ENCODE measurements around the gene EYA2.

The EYA2 gene

GRCh38 chr20:47003223-47003622 is 108.6 kb downstream of the EYA2 start:
- Histone ChIP-seq H4K8ac (ENCODE audit: low read depth, low read length) (no peak overlapping the region), H3K36me3 (replicated peaks in 1 of 2; ENCODE audit: control insufficient read depth in 2 of 2, insufficient read depth in 2 of 2, low read length in 2 of 2) (no peaks in the 10 kb centered on the region), H3K4me1 (ENCODE audit: control insufficient read depth in 2 of 2, insufficient read depth in 1 of 2, low read depth in 1 of 2, low read length in 2 of 2) (peaks cover 0 to 7% of the 10 kb centered on the region in 2 donors), H4K91ac (ENCODE audit: low read depth, low read length, poor library complexity) (no peak overlapping the region), H3K27ac (replicated peaks; ENCODE audit: low read length) (no peak overlapping the region), H3K4me2 (ENCODE audit: insufficient read depth, low read length, poor library complexity, severe bottlenecking) (no peak overlapping the region), H3K27me3 (ENCODE audit: control insufficient read depth in 3 of 3, insufficient read depth in 3 of 3, low read depth in 1 of 3, low read length in 3 of 3) (peaks cover 0 to 2% (median 0%) of the 10 kb centered on the region in 3 experiments), H2AK5ac (ENCODE audit: low read depth, low read length) (no peak overlapping the region), H3K4ac (ENCODE audit: low read length) (no peak overlapping the region), H3K18ac (ENCODE audit: low read length) (no peak overlapping the region), H2BK120ac (ENCODE audit: low read depth, low read length) (no peak overlapping the region), H3K4me3 (ENCODE audit: low read length in 2 of 2) (no peak overlapping the region), H3K9ac (ENCODE audit: low read depth, low read length, poor library complexity) (no peak overlapping the region), H3K9me3 (replicated peaks in 1 of 2; ENCODE audit: control insufficient read depth in 2 of 2, insufficient read depth in 1 of 2, low read depth in 1 of 2, low read length in 2 of 2) (no peaks in the 10 kb centered on the region), H3K14ac (ENCODE audit: low read length) (no peak overlapping the region), H2BK5ac (ENCODE audit: low read length) (no peak overlapping the region), H3K23ac (ENCODE audit: low read depth, low read length, poor library complexity) (no peak overlapping the region), H2BK12ac (ENCODE audit: low read length) (no peak overlapping the region), H3K79me1 (ENCODE audit: low read depth, low read length) (no peaks in the 10 kb centered on the region), H2AFZ (ENCODE audit: low read length) (no peak overlapping the region), H2BK15ac (ENCODE audit: low read length) (no peak overlapping the region)
- no peak for DNase-seq (ENCODE audit: low spot score)
- no CpG with 5 or more reads among the region's 6 CpGs for WGBS, 2 donors (ENCODE audit: extremely low coverage in 2 of 2, insufficient read length in 2 of 2, insufficient replicate concordance in 1 of 2)

DNA sequence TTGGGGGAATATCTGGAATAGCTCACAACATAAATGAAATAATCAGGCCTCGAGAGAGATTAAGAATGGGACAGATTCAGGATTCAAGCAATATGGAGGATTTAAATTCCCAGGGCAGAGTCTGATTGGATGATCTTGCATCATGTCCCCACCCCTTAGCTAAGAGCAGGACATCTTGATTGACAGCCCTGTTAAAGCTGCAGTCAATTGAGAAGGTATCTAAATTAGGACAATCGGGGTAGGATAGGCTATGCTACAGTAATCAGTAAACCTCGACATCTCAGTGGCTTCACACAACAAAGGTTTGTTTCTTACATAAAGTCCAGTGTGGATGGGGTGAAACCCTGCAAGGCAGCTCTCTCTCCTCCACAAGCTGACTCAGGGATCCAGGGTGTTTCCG is 109.5 kb downstream of the EYA2 start:
- Histone ChIP-seq H3K36me3 (replicated peaks in 1 of 2; ENCODE audit: control insufficient read depth in 2 of 2, insufficient read depth in 2 of 2, low read length in 2 of 2) (no peaks in the 10 kb centered on the region), H3K27ac (replicated peaks; ENCODE audit: low read length) (no peak overlapping the region), H3K27me3 (ENCODE audit: control insufficient read depth in 3 of 3, insufficient read depth in 3 of 3, low read depth in 1 of 3, low read length in 3 of 3) (no peaks in the 10 kb centered on the region), H2BK12ac (ENCODE audit: low read length) (no peak overlapping the region), H3K4me2 (ENCODE audit: insufficient read depth, low read length, poor library complexity, severe bottlenecking) (no peak overlapping the region), H3K9me3 (replicated peaks in 1 of 2; ENCODE audit: control insufficient read depth in 2 of 2, insufficient read depth in 1 of 2, low read depth in 1 of 2, low read length in 2 of 2) (no peaks in the 10 kb centered on the region), H3K9ac (ENCODE audit: low read depth, low read length, poor library complexity) (no peak overlapping the region), H2AFZ (ENCODE audit: low read length) (no peak overlapping the region), H2BK120ac (ENCODE audit: low read depth, low read length) (no peak overlapping the region), H3K4me1 (ENCODE audit: control insufficient read depth in 2 of 2, insufficient read depth in 1 of 2, low read depth in 1 of 2, low read length in 2 of 2) (peaks cover 0 to under 1% of the 10 kb centered on the region in 2 donors), H3K79me1 (ENCODE audit: low read depth, low read length) (no peaks in the 10 kb centered on the region), H2BK5ac (ENCODE audit: low read length) (no peak overlapping the region), H3K23ac (ENCODE audit: low read depth, low read length, poor library complexity) (no peak overlapping the region), H4K91ac (ENCODE audit: low read depth, low read length, poor library complexity) (no peak overlapping the region), H3K4me3 (ENCODE audit: low read length in 2 of 2) (no peak overlapping the region), H4K8ac (ENCODE audit: low read depth, low read length) (no peak overlapping the region), H3K18ac (ENCODE audit: low read length) (no peak overlapping the region), H2BK15ac (ENCODE audit: low read length) (no peak overlapping the region), H2AK5ac (ENCODE audit: low read depth, low read length) (no peak overlapping the region), H3K14ac (ENCODE audit: low read length) (no peak overlapping the region), H3K4ac (ENCODE audit: low read length) (no peak overlapping the region)
- WGBS, 2 donors (ENCODE audit: extremely low coverage in 2 of 2, insufficient read length in 2 of 2, insufficient replicate concordance in 1 of 2) = no CpG with 5 or more reads among the region's 4 CpGs
- no peak for DNase-seq (ENCODE audit: low spot score)

- Histone ChIP-seq H2BK120ac (ENCODE audit: low read depth, low read length) (no peak overlapping the region), H3K4me2 (ENCODE audit: insufficient read depth, low read length, poor library complexity, severe bottlenecking) (no peak overlapping the region), H3K4me1 (ENCODE audit: control insufficient read depth in 2 of 2, insufficient read depth in 1 of 2, low read depth in 1 of 2, low read length in 2 of 2) (no peaks in the 10 kb centered on the region), H3K23ac (ENCODE audit: low read depth, low read length, poor library complexity) (no peak overlapping the region), H2BK12ac (ENCODE audit: low read length) (no peak overlapping the region), H2AK5ac (ENCODE audit: low read depth, low read length) (no peak overlapping the region), H3K79me1 (ENCODE audit: low read depth, low read length) (no peaks in the 10 kb centered on the region), H3K9me3 (replicated peaks in 1 of 2; ENCODE audit: control insufficient read depth in 2 of 2, insufficient read depth in 1 of 2, low read depth in 1 of 2, low read length in 2 of 2) (no peaks in the 10 kb centered on the region), H2BK15ac (ENCODE audit: low read length) (no peak overlapping the region), H3K18ac (ENCODE audit: low read length) (no peak overlapping the region), H2BK5ac (ENCODE audit: low read length) (no peak overlapping the region), H3K14ac (ENCODE audit: low read length) (no peak overlapping the region), H3K36me3 (replicated peaks in 1 of 2; ENCODE audit: control insufficient read depth in 2 of 2, insufficient read depth in 2 of 2, low read length in 2 of 2) (no peaks in the 10 kb centered on the region), H4K91ac (ENCODE audit: low read depth, low read length, poor library complexity) (no peak overlapping the region), H2AFZ (ENCODE audit: low read length) (no peak overlapping the region), H3K4ac (ENCODE audit: low read length) (no peak overlapping the region), H3K4me3 (ENCODE audit: low read length in 2 of 2) (no peak overlapping the region), H3K27me3 (ENCODE audit: control insufficient read depth in 3 of 3, insufficient read depth in 3 of 3, low read depth in 1 of 3, low read length in 3 of 3) (no peaks in the 10 kb centered on the region), H3K27ac (replicated peaks; ENCODE audit: low read length) (no peak overlapping the region), H3K9ac (ENCODE audit: low read depth, low read length, poor library complexity) (no peak overlapping the region), H4K8ac (ENCODE audit: low read depth, low read length) (no peak overlapping the region)
- DNase-seq (ENCODE audit: low spot score) = no peak
- WGBS, 2 donors (ENCODE audit: extremely low coverage in 2 of 2, insufficient read length in 2 of 2, insufficient replicate concordance in 1 of 2) = no CpG with 5 or more reads among the region's 14 CpGs
These were observed 113.4 kb downstream of the EYA2 start for GRCh38 chr20:47007826-47008655.

- WGBS, 2 donors (ENCODE audit: extremely low coverage in 2 of 2, insufficient read length in 2 of 2, insufficient replicate concordance in 1 of 2) = no CpG with 5 or more reads among the region's 7 CpGs
These were observed 114.3 kb downstream of the EYA2 start for GRCh38 chr20:47008842-47009518.

More at GRCh38 chr20:47008842-47009518, 114.3 kb downstream of the EYA2 start:
- H3K4me1 ChIP-seq (ENCODE audit: control insufficient read depth in 2 of 2, insufficient read depth in 1 of 2, low read depth in 1 of 2, low read length in 2 of 2) = no peaks in the 10 kb centered on the region
- no peak for DNase-seq (ENCODE audit: low spot score)
- no peak overlapping the region for H4K91ac ChIP-seq (ENCODE audit: low read depth, low read length, poor library complexity)
- H3K9ac ChIP-seq (ENCODE audit: low read depth, low read length, poor library complexity) = no peak overlapping the region
- no peak overlapping the region for H3K4me2 ChIP-seq (ENCODE audit: insufficient read depth, low read length, poor library complexity, severe bottlenecking)
- H2AK5ac ChIP-seq (ENCODE audit: low read depth, low read length) = no peak overlapping the region
- H2BK15ac ChIP-seq (ENCODE audit: low read length) = no peak overlapping the region
- no peak overlapping the region for H2BK120ac ChIP-seq (ENCODE audit: low read depth, low read length)
- no peak overlapping the region for H2BK12ac ChIP-seq (ENCODE audit: low read length)
- no peak overlapping the region for H3K4me3 ChIP-seq (ENCODE audit: low read length in 2 of 2)
- no peak overlapping the region for H2BK5ac ChIP-seq (ENCODE audit: low read length)
- H3K27ac ChIP-seq (replicated peaks; ENCODE audit: low read length) = no peak overlapping the region
- no peak overlapping the region for H4K8ac ChIP-seq (ENCODE audit: low read depth, low read length)
- no peaks in the 10 kb centered on the region for H3K79me1 ChIP-seq (ENCODE audit: low read depth, low read length)
- H3K36me3 ChIP-seq (replicated peaks in 1 of 2; ENCODE audit: control insufficient read depth in 2 of 2, insufficient read depth in 2 of 2, low read length in 2 of 2) = no peaks in the 10 kb centered on the region
- no peak overlapping the region for H3K18ac ChIP-seq (ENCODE audit: low read length)
- no peak overlapping the region for H3K14ac ChIP-seq (ENCODE audit: low read length)
- H3K9me3 ChIP-seq (replicated peaks in 1 of 2; ENCODE audit: control insufficient read depth in 2 of 2, insufficient read depth in 1 of 2, low read depth in 1 of 2, low read length in 2 of 2) = no peaks in the 10 kb centered on the region
- H3K23ac ChIP-seq (ENCODE audit: low read depth, low read length, poor library complexity) = no peak overlapping the region
- H3K27me3 ChIP-seq (ENCODE audit: control insufficient read depth in 3 of 3, insufficient read depth in 3 of 3, low read depth in 1 of 3, low read length in 3 of 3) = no peaks in the 10 kb centered on the region
- H3K4ac ChIP-seq (ENCODE audit: low read length) = no peak overlapping the region
- H2AFZ ChIP-seq (ENCODE audit: low read length) = no peak overlapping the region

All from neuronal stem cell (in vitro differentiated cells).